HG02973 (cell line): Measurements from ENCODE around the gene FGFBP1.
"Not testable (repeated sequence)": the region's sequence is repeated elsewhere in the genome, so short reads cannot be mapped to it uniquely, and the experiment has no call there.

ENCODE experiments used
- ATAC-seq: cut with Tn5 transposase; IDR thresholded peaks from one replicate; pipeline ENCODE4 v1.9.1; 2021; ENCODE audit warnings: moderate library complexity; ENCODE audit not compliant: unreplicated experiment

Gene FGFBP1

GRCh38 chr4:15947684-15948083 is 9.1 kb upstream of the FGFBP1 start:
- no peak for ATAC-seq

GRCh38 chr4:15945516-15945915 is 7.0 kb upstream of the FGFBP1 start:
- no peak for ATAC-seq

GRCh38 chr4:15944895-15945294 is 6.4 kb upstream of the FGFBP1 start:
- ATAC-seq = no peak

- no peak for ATAC-seq
Observed at GRCh38 chr4:15942283-15942682, 3.7 kb upstream of the FGFBP1 start.

- no peak for ATAC-seq
Observed at GRCh38 chr4:15938182-15938581, 358 bp downstream of the FGFBP1 start.

- no peak for ATAC-seq
Observed at GRCh38 chr4:15936495-15936894, 2.0 kb downstream of the FGFBP1 start.

GRCh38 chr4:15935504-15936402 is 2.8 kb downstream of the FGFBP1 start:
- no peak for ATAC-seq

GRCh38 chr4:15934259-15934658 is 4.3 kb downstream of the FGFBP1 start:
- no peak for ATAC-seq

- ATAC-seq = no peak
Observed at GRCh38 chr4:15931451-15932210, 6.9 kb downstream of the FGFBP1 start.

- no peak for ATAC-seq
Observed at GRCh38 chr4:15930314-15930713, 8.2 kb downstream of the FGFBP1 start.

- ATAC-seq = no peak
Observed at GRCh38 chr4:15929540-15929939, 9.0 kb downstream of the FGFBP1 start.

- no peak for ATAC-seq
Observed at GRCh38 chr4:15928883-15929282, 9.7 kb downstream of the FGFBP1 start.

GRCh38 chr4:15926486-15926885 is 12.1 kb downstream of the FGFBP1 start:
- no peak for ATAC-seq

GRCh38 chr4:15925830-15926229 is 12.7 kb downstream of the FGFBP1 start:
- no peak for ATAC-seq

GRCh38 chr4:15921592-15921932 is 17.0 kb downstream of the FGFBP1 start:
- ATAC-seq = no peak

- ATAC-seq = no peak
Observed at GRCh38 chr4:15920723-15921591, 17.6 kb downstream of the FGFBP1 start.

- ATAC-seq = no peak
Observed at GRCh38 chr4:15918484-15919129, 19.9 kb downstream of the FGFBP1 start.

GRCh38 chr4:15917297-15917696 is 21.2 kb downstream of the FGFBP1 start:
- ATAC-seq = no peak

GRCh38 chr4:15916358-15916757 is 22.2 kb downstream of the FGFBP1 start:
- not testable (repeated sequence) for ATAC-seq

GRCh38 chr4:15914736-15915135 is 23.8 kb downstream of the FGFBP1 start:
- ATAC-seq = no peak

GRCh38 chr4:15914291-15914690 is 24.2 kb downstream of the FGFBP1 start:
- no peak for ATAC-seq
